T-helper 1 cell (primary cell): ENCODE measurements around the gene TMEM18.
"Not testable (repeated sequence)": the region's sequence is repeated elsewhere in the genome, so short reads cannot be mapped to it uniquely, and the experiment has no call there.

Experiments
- DNase-seq, 5 donors: peaks; one replicate each; pipeline ENCODE4 v3.0.0-alpha.2; 2012 to 2020

TMEM18 gene

DNA sequence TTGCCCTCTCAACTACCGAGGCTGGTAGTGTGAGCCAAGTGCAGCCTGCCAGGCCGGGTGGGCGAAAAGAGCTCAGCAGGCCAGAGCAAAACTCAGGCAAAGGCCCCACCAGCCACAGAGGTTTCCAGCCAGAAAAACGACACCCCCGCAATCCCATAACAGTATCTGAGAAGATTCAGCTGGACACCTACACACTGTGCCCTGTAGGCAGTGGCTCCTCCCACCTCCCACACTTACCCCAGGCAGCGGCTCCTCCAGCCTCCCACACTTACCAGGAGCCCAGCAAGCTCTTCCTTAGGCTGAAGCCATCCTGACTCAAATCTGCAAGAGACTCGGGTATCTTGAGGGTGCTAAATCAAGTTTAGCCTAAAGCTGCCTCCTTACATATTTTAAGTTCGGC is 15.6 kb upstream of the TMEM18 start:
- no peak for DNase-seq

GRCh38 chr2:691821-692761 is 14.9 kb upstream of the TMEM18 start:
- DNase-seq, result no peak

- DNase-seq, result no peak
Observed at GRCh38 chr2:690799-691198, 13.6 kb upstream of the TMEM18 start.

GRCh38 chr2:689877-690510 is 12.8 kb upstream of the TMEM18 start:
- no peak for DNase-seq

- DNase-seq, result no peak
Observed at GRCh38 chr2:689237-689636, 12.0 kb upstream of the TMEM18 start.

DNA sequence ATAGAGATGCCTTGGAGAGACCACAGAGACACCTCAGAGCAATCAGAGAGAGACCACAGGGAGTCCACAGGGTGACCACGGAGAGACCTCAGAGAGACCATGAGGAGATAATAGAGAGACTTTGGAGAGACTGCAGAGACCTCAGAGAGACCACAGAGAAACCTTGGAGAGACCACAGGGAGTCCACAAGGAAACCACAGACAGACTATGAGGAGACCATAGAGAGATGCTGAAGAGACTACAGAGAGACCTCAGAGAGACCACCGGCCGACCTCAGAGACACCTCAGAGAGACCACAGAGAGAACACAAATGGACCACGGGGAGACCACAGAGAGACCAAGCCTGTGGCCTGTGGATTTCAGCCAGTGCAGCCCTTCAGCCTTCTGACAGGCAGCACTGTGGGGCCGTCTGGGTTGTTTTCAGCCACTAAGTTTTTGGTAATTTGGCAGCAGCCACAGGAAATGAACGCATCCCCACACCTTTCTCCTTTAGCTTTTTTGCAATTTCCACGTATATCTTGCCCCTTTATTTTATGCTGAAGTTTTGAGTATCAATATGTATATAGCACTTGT is 11.4 kb upstream of the TMEM18 start:
- no peak for DNase-seq

- DNase-seq, result no peak
Observed at GRCh38 chr2:685421-685820, 8.2 kb upstream of the TMEM18 start.

GRCh38 chr2:684913-685312 is 7.7 kb upstream of the TMEM18 start:
- not testable (repeated sequence) for DNase-seq

GRCh38 chr2:682226-682625 is 5.0 kb upstream of the TMEM18 start:
- DNase-seq, result no peak

- DNase-seq, result no peak
Observed at GRCh38 chr2:681312-681711, 4.1 kb upstream of the TMEM18 start.

- DNase-seq, result no peak
Observed at GRCh38 chr2:680496-680895, 3.3 kb upstream of the TMEM18 start.

DNA sequence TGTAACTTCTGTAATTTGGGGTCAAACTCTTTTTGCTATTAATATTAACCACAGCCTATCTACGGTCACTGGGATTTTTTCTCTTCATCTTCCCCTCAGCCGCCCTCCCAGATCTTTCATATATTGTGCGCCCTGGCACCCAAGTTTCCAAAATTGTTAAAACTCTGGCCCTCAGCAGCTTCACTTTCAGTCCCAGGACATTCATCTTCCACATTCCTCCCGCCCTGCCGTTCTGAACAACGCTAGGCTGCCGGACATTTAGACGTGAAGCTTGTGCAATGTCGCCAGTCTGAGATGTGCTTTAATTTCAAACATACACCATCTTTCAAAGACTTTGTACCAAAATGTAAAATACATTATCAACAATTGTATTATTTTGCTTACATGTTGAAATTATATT is 1.8 kb upstream of the TMEM18 start:
- no peak for DNase-seq

DNA sequence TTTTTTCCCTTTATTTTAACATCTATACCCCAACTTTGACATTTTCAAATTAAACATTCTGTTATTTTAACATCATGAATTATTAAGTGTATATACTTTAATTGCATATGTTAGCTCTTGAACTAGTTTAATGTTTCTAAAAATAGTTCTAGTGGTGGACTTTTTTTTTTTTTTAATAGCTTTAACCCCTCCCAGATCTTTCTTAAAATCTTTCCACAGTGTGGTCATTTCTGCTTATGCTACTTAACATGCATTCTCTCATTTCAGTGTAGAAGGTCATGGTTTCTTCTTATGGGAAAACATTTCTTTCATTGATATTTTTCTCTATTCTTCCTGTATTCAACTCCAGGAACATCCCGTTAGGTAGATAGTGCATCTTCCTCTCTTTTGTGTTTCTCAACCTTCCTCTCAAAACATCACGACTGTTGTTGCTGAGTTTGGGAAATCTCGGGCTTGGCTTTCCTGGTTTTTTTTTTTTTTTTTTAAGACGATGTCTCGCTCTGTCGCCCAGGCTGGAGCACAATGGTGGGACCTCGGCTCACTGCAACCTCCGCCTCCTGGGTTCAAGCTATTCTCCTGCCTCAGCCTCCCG is 849 bp upstream of the TMEM18 start:
- no peak for DNase-seq

- DNase-seq, result peak; percentile 95 to 98 (median 96)
Observed at GRCh38 chr2:676647-677055, 555 bp downstream of the TMEM18 start.

GRCh38 chr2:675982-676646 is 1.1 kb downstream of the TMEM18 start:
- peak in 3 of 5 donors; percentile 30 to 51 (median 31) for DNase-seq

GRCh38 chr2:675460-675859 is 1.7 kb downstream of the TMEM18 start:
- DNase-seq, result no peak

DNA sequence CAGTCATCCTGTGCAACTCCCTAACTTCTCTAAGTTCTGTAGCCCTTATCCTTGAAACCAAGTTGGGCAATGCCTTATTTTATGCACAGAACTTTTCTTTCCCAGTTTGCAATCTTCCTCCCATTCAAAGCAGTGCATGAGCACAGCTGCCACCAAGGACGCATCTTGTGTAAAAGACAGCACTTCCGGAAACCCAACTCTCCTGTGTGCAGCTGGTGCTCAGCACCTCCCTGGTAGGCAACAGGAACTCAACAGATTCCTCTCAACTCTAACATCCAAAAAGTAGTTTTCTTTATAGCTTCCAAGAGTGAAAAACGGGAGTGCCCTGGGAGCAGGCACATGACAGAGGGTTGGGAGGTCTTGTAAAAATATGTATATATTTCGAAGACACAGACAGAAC is 2.2 kb downstream of the TMEM18 start:
- no peak for DNase-seq

- no peak for DNase-seq
Observed at GRCh38 chr2:674321-674985, 2.8 kb downstream of the TMEM18 start.

DNA sequence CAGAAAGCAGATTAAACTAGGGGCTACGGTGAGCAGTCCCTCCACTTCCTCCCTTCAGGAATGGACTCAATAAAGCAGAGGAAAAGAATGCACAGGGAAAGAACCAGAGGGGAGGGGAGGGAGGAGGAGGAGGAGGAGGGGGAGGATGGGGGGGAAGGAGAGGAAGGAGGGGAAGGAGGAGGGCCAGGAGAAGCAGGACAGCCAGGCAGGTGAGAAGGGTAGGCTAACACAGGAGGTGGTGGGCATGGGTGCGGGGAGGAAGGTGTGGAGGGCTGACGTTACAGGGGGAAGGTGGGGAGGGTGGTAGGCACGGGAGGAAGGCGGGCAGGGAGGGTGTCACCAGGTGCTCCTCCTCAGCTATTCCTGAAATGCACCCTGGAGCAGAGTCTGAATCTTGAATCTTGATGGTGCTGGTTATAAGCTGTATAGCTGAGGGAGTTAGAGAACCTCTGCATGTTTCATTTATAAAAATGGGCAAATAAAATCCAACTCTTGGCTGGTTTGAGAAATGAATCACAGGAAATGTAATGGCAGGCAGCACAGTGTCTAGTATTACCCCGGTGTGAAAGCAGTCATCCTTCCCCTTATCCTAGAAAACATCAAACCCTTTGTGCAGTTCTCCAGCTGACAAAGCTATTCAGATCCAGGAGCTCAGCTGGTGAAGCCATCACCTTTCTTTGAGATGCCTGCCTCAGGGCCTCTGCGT is 3.4 kb downstream of the TMEM18 start:
- no peak for DNase-seq

DNA sequence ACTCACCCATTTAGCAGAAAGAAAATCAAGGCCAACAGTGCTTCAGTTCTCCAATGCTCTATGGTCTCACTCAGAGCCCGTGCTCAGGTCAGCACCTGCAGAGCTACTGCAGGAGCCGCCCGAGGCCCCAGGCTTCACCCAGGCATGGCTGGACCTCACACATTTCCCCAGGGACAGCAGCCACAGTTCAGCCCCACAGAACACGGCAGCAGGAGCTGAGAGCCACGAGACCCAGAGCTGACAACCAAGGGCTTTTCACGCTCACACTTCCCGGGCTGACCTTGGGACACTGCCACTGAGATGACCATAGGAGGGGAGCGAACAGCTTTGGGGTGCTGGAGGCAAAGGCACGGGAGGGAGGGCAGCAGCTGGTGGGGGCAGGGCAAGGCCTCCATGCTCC is 4.2 kb downstream of the TMEM18 start:
- no peak for DNase-seq

- DNase-seq, result no peak
Observed at GRCh38 chr2:672606-672905, 4.7 kb downstream of the TMEM18 start.
